Caco-2 (cell line): ENCODE results near the gene THY1. TPM values are rescaled to one million over a fixed set of nuclear protein-coding genes. Genes with fewer than 3 reads are reported as not detected.
A peak's percentile ranks its signal among the peaks of the same experiment; 100 is the strongest.

ENCODE experiments used
- BruUV-seq: library from RNA; stranded (reverse); fragments of 400-500 nt; replicated peaks from 2 replicates; lab custom pipeline; 2021; lab: Mats Ljungman, UMichigan
- CTCF ChIA-PET: fragments of 300-600 bp; sonication (Branson Sonifier 250); formaldehyde crosslinking; loops from one replicate; lab custom pipeline; 2022; ENCODE audit warnings: antibody characterized with exemption; lab: Charles Lee
- POLR2A ChIA-PET: fragments of 300-600 bp; sonication (Branson Sonifier 250); formaldehyde crosslinking; loops from one replicate; lab custom pipeline; 2022; ENCODE audit warnings: antibody characterized with exemption; lab: Charles Lee
- DNase-seq, 2 experiments: peaks; one replicate each; pipeline versions ENCODE4 v3.0.0 to v3.0.0-alpha.2; 2020 to 2022
- H3K27me3 ChIP-seq: replicated peaks from 2 replicates; pipeline ENCODE4 v1.6.0; 2011; ENCODE audit warnings: low read length; ENCODE audit not compliant: control insufficient read depth, insufficient read depth
- H3K36me3 ChIP-seq: 2 replicates; pipeline ENCODE4 v1.5.1; 2011; ENCODE audit warnings: low read length; ENCODE audit not compliant: control insufficient read depth, insufficient read depth
- H3K4me1 ChIP-seq: fragments of 250-450 bp; sonication (Bioruptor Pico); 2 replicates; pipeline ENCODE4 v1.5.1; 2020; ENCODE audit warnings: mild to moderate bottlenecking
- H3K4me3 ChIP-seq: 2 replicates; pipeline ENCODE4 v1.5.1; 2011; ENCODE audit warnings: low read depth, mild to moderate bottlenecking, control low read depth, low read length
- H3K9me3 ChIP-seq: fragments of 250-450 bp; sonication (Bioruptor Pico); 2 replicates; pipeline ENCODE4 v1.5.1; 2020; ENCODE audit warnings: mild to moderate bottlenecking, moderate library complexity
- H3K27ac Mint-ChIP-seq: one replicate; pipeline ENCODE4 v1.8.0; 2022; ENCODE audit warnings: mixed read lengths; ENCODE audit not compliant: unreplicated experiment
- H3K27me3 Mint-ChIP-seq: one replicate; pipeline ENCODE4 v1.8.0; 2022; ENCODE audit warnings: mixed read lengths; ENCODE audit not compliant: insufficient read depth, unreplicated experiment
- H3K36me3 Mint-ChIP-seq: one replicate; pipeline ENCODE4 v1.8.0; 2022; ENCODE audit warnings: mild to moderate bottlenecking, mixed read lengths; ENCODE audit not compliant: insufficient read depth, unreplicated experiment
- H3K4me1 Mint-ChIP-seq: one replicate; pipeline ENCODE4 v1.8.0; 2022; ENCODE audit warnings: low read depth, mixed read lengths; ENCODE audit not compliant: unreplicated experiment
- H3K4me3 Mint-ChIP-seq: one replicate; pipeline ENCODE4 v1.8.0; 2022; ENCODE audit warnings: mild to moderate bottlenecking, moderate library complexity, mixed read lengths; ENCODE audit not compliant: unreplicated experiment
- H3K9me3 Mint-ChIP-seq: one replicate; pipeline ENCODE4 v1.8.0; 2022; ENCODE audit warnings: mixed read lengths; ENCODE audit not compliant: unreplicated experiment
- CTCF ChIP-seq, 2 experiments: fragments of 200-600 bp in 1 of 2; IDR thresholded peaks; 1 replicate in 1 of 2; 2 replicates in 1 of 2; pipeline versions ENCODE4 v1.5.1 to v1.8.0; 2011 to 2022; ENCODE audit warnings: antibody characterized with exemption in 1 of 2, control low read depth in 1 of 2, inconsistent platforms in 1 of 2, low read depth in 1 of 2, low read length in 1 of 2, mild to moderate bottlenecking in 1 of 2, moderate library complexity in 1 of 2; ENCODE audit not compliant: insufficient read depth in 1 of 2, severe bottlenecking in 1 of 2, unreplicated experiment in 1 of 2
- intact Hi-C: fragments of 100-400 bp; cut with micrococcal nuclease; formaldehyde crosslinking; loops from one replicate; pipeline ENCODE4 v1.10.0; 2022; ENCODE audit not compliant: unreplicated experiment
- total RNA-seq: library from RNA; stranded (reverse); gene quantifications from 2 replicates; pipeline ENCODE4 v1.2.3, GENCODE V29; 2022

Gene THY1
- total RNA-seq, 1 experiment from 2014 or later, result not detected

GRCh38 chr11:119382101-119382500 is 40.9 kb downstream of the THY1 start:
- H3K4me3 ChIP-seq, result peak overlapping the region; percentile 46
- no peaks in the 10 kb centered on the region for H3K36me3 ChIP-seq
- POLR2A ChIA-PET, result interaction anchor here (1.2 to 2.2 kb wide), 3 partner anchors 14 to 48 kb away, joined by 3 to 10 read pairs (median 4); partner anchors contain the start of gene RNF26
- Mint-ChIP-seq H3K4me1 (peaks cover 14% of the 10 kb centered on the region), H3K27me3 (peaks cover 3% of the 10 kb centered on the region), H3K36me3 (no peaks in the 10 kb centered on the region), H3K9me3 (no peaks in the 10 kb centered on the region), H3K4me3 (no peak overlapping the region), H3K27ac (no peak overlapping the region)
- peaks cover 14% of the 10 kb centered on the region for H3K4me1 ChIP-seq
- H3K9me3 ChIP-seq, result no peaks in the 10 kb centered on the region
- H3K27me3 ChIP-seq, result no peaks in the 10 kb centered on the region; the same call in 1 of the 2 replicates
- CTCF ChIA-PET, result interaction anchor here (1.2 to 4.7 kb wide), 2 partner anchors 43 to 138 kb away, joined by 3 to 66 read pairs; partner anchors contain the start of gene C1QTNF5
- intact Hi-C loops, result no loop called here
- TF ChIP-seq CTCF (IDR thresholded peaks at IDR 0.05; ENCODE audit: insufficient read depth in 1 of 2, low read depth in 1 of 2, low read length in 1 of 2, severe bottlenecking in 1 of 2, unreplicated experiment in 1 of 2), result no peak
- BruUV-seq, result TSS peak; percentile 75
- no peak for DNase-seq

- no peaks in the 10 kb centered on the region; the same call in 1 of the 2 replicates for H3K27me3 ChIP-seq
- BruUV-seq, result TSS peak; percentile 66
- peak within 1 kb of the TSS; percentile 46 for H3K4me3 ChIP-seq
- POLR2A ChIA-PET, result interaction anchor here (0.6 to 2.2 kb wide), 7 partner anchors 15 to 483 kb away, joined by 3 to 10 read pairs (median 4); partner anchors contain the start of genes HINFP and RNF26
- H3K27ac Mint-ChIP-seq, result no peak within 1 kb of the TSS
- H3K36me3 Mint-ChIP-seq, result no peaks in the 10 kb centered on the region
- no peak within 1 kb of the TSS for H3K4me3 Mint-ChIP-seq
- TF ChIP-seq CTCF (IDR thresholded peaks at IDR 0.05; ENCODE audit: insufficient read depth in 1 of 2, low read depth in 1 of 2, low read length in 1 of 2, severe bottlenecking in 1 of 2, unreplicated experiment in 1 of 2), result peak; percentile 97 to 99
- peak; percentile 99 to 100 for DNase-seq
- H3K36me3 ChIP-seq, result no peaks in the 10 kb centered on the region
- no peaks in the 10 kb centered on the region for H3K9me3 ChIP-seq
- no peaks in the 10 kb centered on the region for H3K9me3 Mint-ChIP-seq
- peaks cover 14% of the 10 kb centered on the region for H3K4me1 Mint-ChIP-seq
- intact Hi-C loops, result loop anchor here (1.0 kb wide), 4 partner anchors 20 to 140 kb away; no protein-coding TSS in a partner anchor
- CTCF ChIA-PET, result interaction anchor here (0.6 to 4.7 kb wide), 24 partner anchors 8 to 1044 kb away, joined by 3 to 66 read pairs (median 4); partner anchors contain the start of genes C1QTNF5, CBL and RNF26
- H3K27me3 Mint-ChIP-seq, result peaks cover 3% of the 10 kb centered on the region
- H3K4me1 ChIP-seq, result peaks cover 14% of the 10 kb centered on the region
Observed at GRCh38 chr11:119381181-119381988, 41.6 kb downstream of the THY1 start, which contains the start of gene USP2. TSS of gene USP2 (minus strand) at chr11:119381690. CDS start at chr11:119373480, 8,210 bp downstream.

- DNase-seq, result no peak
- no peak for TF ChIP-seq CTCF (IDR thresholded peaks at IDR 0.05; ENCODE audit: insufficient read depth in 1 of 2, low read depth in 1 of 2, low read length in 1 of 2, severe bottlenecking in 1 of 2, unreplicated experiment in 1 of 2)
- Histone ChIP-seq H3K4me3 (peak overlapping the region; percentile 44), H3K4me1 (peaks cover 14% of the 10 kb centered on the region), H3K27me3 (no peaks in the 10 kb centered on the region; the same call in 1 of the 2 replicates), H3K9me3 (no peaks in the 10 kb centered on the region), H3K36me3 (no peaks in the 10 kb centered on the region)
- Mint-ChIP-seq H3K36me3 (no peaks in the 10 kb centered on the region), H3K4me1 (peaks cover 14% of the 10 kb centered on the region), H3K9me3 (no peaks in the 10 kb centered on the region), H3K27ac (no peak overlapping the region), H3K27me3 (peaks cover 3% of the 10 kb centered on the region), H3K4me3 (no peak overlapping the region)
- intact Hi-C loops, result loop anchor here (1.0 kb wide), 4 partner anchors 20 to 140 kb away; no protein-coding TSS in a partner anchor
- CTCF ChIA-PET, result interaction anchor here (0.6 to 4.7 kb wide), 22 partner anchors 9 to 1043 kb away, joined by 3 to 66 read pairs (median 5); partner anchors contain the start of genes C1QTNF5, CBL and RNF26
- no TSS peak for BruUV-seq
- POLR2A ChIA-PET, result interaction anchor here (0.6 to 2.2 kb wide), 7 partner anchors 16 to 483 kb away, joined by 3 to 10 read pairs (median 4); partner anchors contain the start of genes HINFP and RNF26
Observed at GRCh38 chr11:119380827-119381180, 42.2 kb downstream of the THY1 start.
